Endothelial cell (in vitro differentiated cells): Measurements from ENCODE around the gene SMIM13. TPM values are rescaled to one million over a fixed set of nuclear protein-coding genes. Genes with fewer than 3 reads are reported as not detected.

Experiments
- DNase-seq: peaks from one replicate; pipeline ENCODE4 v3.0.0; 2021; ENCODE audit warnings: low spot score
- H3K27ac Mint-ChIP-seq: one replicate; pipeline ENCODE4 v1.8.0; 2021; ENCODE audit warnings: mixed read lengths, inconsistent platforms; ENCODE audit not compliant: unreplicated experiment
- H3K27me3 Mint-ChIP-seq: one replicate; pipeline ENCODE4 v1.8.0; 2021; ENCODE audit warnings: mild to moderate bottlenecking, moderate library complexity, mixed read lengths, inconsistent platforms; ENCODE audit not compliant: unreplicated experiment
- H3K36me3 Mint-ChIP-seq: one replicate; pipeline ENCODE4 v1.8.0; 2021; ENCODE audit warnings: mild to moderate bottlenecking, low read depth, mixed read lengths, inconsistent platforms; ENCODE audit not compliant: unreplicated experiment
- H3K4me1 Mint-ChIP-seq: one replicate; pipeline ENCODE4 v1.8.0; 2021; ENCODE audit warnings: mild to moderate bottlenecking, mixed read lengths, inconsistent platforms; ENCODE audit not compliant: unreplicated experiment
- H3K4me3 Mint-ChIP-seq: one replicate; pipeline ENCODE4 v1.8.0; 2021; ENCODE audit warnings: mild to moderate bottlenecking, mixed read lengths, inconsistent platforms; ENCODE audit not compliant: unreplicated experiment
- H3K9me3 Mint-ChIP-seq: one replicate; pipeline ENCODE4 v1.8.0; 2021; ENCODE audit warnings: mixed read lengths, inconsistent platforms; ENCODE audit not compliant: unreplicated experiment
- total RNA-seq: library from RNA; stranded (reverse); fragmentation: NEBNext Ultra II Directional; extraction: Animal tissue kit (Norgen Biotek cat#: 25700); gene quantifications from one replicate; pipeline ENCODE4 v1.2.1, GENCODE V29; 2021; ENCODE audit not compliant: unreplicated experiment
- TF ChIP-seq, protein P1 (sequence below): fragments of 200-600 bp; sonication (generic); IDR thresholded peaks from one replicate; pipeline ENCODE4 v1.5.0; 2021; ENCODE audit warnings: antibody characterized with exemption; ENCODE audit not compliant: unreplicated experiment

Gene SMIM13
- total RNA-seq, 1 donor from 2014 or later: 8.7 TPM

GRCh38 chr6:11185204-11185842 is 91.7 kb downstream of the SMIM13 start:
- Mint-ChIP-seq H3K9me3 (no peaks in the 10 kb centered on the region), H3K27me3 (no peaks in the 10 kb centered on the region), H3K4me3 (no peak overlapping the region), H3K4me1 (no peaks in the 10 kb centered on the region), H3K36me3 (peaks cover 3% of the 10 kb centered on the region), H3K27ac (no peak overlapping the region)
- DNase-seq: no peak
- TF ChIP-seq, protein P1, sequence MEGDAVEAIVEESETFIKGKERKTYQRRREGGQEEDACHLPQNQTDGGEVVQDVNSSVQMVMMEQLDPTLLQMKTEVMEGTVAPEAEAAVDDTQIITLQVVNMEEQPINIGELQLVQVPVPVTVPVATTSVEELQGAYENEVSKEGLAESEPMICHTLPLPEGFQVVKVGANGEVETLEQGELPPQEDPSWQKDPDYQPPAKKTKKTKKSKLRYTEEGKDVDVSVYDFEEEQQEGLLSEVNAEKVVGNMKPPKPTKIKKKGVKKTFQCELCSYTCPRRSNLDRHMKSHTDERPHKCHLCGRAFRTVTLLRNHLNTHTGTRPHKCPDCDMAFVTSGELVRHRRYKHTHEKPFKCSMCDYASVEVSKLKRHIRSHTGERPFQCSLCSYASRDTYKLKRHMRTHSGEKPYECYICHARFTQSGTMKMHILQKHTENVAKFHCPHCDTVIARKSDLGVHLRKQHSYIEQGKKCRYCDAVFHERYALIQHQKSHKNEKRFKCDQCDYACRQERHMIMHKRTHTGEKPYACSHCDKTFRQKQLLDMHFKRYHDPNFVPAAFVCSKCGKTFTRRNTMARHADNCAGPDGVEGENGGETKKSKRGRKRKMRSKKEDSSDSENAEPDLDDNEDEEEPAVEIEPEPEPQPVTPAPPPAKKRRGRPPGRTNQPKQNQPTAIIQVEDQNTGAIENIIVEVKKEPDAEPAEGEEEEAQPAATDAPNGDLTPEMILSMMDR: no peak

DNA sequence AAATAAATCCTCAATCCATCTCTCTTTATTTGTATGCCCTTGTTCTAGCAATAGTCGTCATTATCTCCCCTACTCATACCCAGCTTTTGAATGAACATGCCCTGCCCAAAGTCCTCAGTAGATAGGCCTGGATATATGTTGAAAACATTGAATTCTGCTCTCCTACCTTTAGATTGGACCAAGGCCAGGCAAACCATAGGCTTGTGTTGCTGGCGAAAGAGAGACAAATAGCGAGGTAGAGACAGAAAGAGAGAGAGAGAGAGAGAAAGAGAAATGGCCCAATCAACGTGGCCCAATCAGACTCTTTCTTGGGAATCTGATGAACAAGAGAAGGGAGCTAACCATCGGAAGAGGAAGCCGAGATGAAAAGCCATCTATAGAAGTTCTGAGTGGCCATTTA is 93.7 kb downstream of the SMIM13 start:
- H3K27me3 Mint-ChIP-seq: no peaks in the 10 kb centered on the region
- H3K4me1 Mint-ChIP-seq: peaks cover 2% of the 10 kb centered on the region
- H3K36me3 Mint-ChIP-seq: peaks cover 7% of the 10 kb centered on the region
- no peak overlapping the region for H3K4me3 Mint-ChIP-seq
- TF ChIP-seq, protein P1: no peak
- DNase-seq: no peak
- H3K27ac Mint-ChIP-seq: no peak overlapping the region
- H3K9me3 Mint-ChIP-seq: no peaks in the 10 kb centered on the region

Other genes starting within 250 kb of the SMIM13 start
- not detected for gene GCM2, start 211.8 kb upstream of the SMIM13 start, total RNA-seq
- 8.1 TPM for gene SYCP2L, start 206.8 kb upstream of the SMIM13 start, total RNA-seq
- 0.31 TPM for gene ELOVL2, start 49.5 kb upstream of the SMIM13 start, total RNA-seq
- gene ERVFRD-1, start 17.9 kb downstream of the SMIM13 start, total RNA-seq: not detected
- 3.2 TPM for gene NEDD9, start 138.8 kb downstream of the SMIM13 start, total RNA-seq